GM06990 (cell line): Measurements from ENCODE around the gene MVP.

ENCODE experiments used
- DNase-seq: peaks from one replicate; pipeline ENCODE4 v3.0.0-alpha.2; 2011; ENCODE audit not compliant: insufficient read length; ENCODE audit errors: extremely low read depth
- H3K27me3 ChIP-seq: replicated peaks from 2 replicates; pipeline ENCODE4 v1.6.0; 2011; ENCODE audit warnings: low read length; ENCODE audit not compliant: control insufficient read depth, insufficient read depth
- H3K36me3 ChIP-seq: 2 replicates; pipeline ENCODE4 v1.5.1; 2011; ENCODE audit warnings: low read length; ENCODE audit not compliant: control insufficient read depth, insufficient read depth
- H3K4me3 ChIP-seq: replicated peaks from 2 replicates; pipeline ENCODE4 v1.5.1; 2011; ENCODE audit warnings: low read depth, mild to moderate bottlenecking, control low read depth, low read length
- TF ChIP-seq, protein P1 (sequence below): IDR thresholded peaks from 2 replicates; pipeline ENCODE4 v1.5.1; 2011; ENCODE audit warnings: low read length, control low read depth, mild to moderate bottlenecking, inconsistent platforms; ENCODE audit not compliant: insufficient read depth, poor library complexity, severe bottlenecking

The MVP gene

DNA sequence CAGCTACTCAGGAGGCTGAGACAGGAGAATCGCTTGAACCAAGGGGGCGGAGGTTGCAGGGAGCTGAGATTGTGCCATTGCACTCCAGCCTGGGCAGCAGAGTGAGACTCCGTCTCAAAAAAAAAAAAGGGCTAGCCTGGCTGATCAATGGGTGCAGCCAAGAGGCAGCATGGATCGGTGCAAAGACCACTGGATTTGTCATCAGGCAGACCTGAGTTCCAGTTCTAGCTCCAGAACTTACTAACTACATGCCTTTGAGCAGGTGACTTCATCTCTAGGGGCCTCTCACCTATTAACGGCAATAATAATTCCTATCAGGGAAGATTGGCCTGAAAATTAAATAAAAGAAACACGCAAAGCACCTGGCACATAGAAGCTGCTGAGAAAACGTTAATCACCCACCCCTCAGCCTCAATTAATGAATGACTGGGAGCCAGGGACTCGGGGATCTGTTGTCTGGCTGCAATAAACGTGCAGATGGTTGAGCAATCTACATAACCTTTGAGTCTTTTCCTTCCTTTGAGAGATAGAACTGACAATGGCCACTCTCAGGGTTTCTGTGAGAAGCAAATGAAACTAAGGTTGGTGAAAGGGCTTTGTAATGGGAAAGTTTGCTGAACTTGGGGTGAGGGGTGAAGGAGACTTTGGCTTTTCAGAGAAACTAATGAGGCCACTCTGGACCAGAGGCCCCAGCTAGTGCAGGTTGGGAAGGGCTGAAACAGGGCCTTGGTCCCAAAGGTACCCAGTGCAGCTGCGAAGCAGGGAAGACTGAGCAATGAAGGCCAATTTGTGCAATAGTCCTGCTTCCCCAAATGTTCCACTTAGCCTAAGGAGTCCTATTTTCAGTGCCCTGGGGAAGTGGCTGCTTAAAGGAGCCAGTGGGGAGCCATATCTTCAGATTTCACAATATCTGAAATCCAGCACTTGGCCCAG, 71.5 kb downstream of the MVP start:
- Histone ChIP-seq H3K4me3 (no peak overlapping the region), H3K36me3 (no peaks in the 10 kb centered on the region), H3K27me3 (peaks cover 1% of the 10 kb centered on the region; the same call in 1 of the 2 replicates)
- TF ChIP-seq, protein P1, sequence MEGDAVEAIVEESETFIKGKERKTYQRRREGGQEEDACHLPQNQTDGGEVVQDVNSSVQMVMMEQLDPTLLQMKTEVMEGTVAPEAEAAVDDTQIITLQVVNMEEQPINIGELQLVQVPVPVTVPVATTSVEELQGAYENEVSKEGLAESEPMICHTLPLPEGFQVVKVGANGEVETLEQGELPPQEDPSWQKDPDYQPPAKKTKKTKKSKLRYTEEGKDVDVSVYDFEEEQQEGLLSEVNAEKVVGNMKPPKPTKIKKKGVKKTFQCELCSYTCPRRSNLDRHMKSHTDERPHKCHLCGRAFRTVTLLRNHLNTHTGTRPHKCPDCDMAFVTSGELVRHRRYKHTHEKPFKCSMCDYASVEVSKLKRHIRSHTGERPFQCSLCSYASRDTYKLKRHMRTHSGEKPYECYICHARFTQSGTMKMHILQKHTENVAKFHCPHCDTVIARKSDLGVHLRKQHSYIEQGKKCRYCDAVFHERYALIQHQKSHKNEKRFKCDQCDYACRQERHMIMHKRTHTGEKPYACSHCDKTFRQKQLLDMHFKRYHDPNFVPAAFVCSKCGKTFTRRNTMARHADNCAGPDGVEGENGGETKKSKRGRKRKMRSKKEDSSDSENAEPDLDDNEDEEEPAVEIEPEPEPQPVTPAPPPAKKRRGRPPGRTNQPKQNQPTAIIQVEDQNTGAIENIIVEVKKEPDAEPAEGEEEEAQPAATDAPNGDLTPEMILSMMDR = no peak
- DNase-seq = no peak

DNA sequence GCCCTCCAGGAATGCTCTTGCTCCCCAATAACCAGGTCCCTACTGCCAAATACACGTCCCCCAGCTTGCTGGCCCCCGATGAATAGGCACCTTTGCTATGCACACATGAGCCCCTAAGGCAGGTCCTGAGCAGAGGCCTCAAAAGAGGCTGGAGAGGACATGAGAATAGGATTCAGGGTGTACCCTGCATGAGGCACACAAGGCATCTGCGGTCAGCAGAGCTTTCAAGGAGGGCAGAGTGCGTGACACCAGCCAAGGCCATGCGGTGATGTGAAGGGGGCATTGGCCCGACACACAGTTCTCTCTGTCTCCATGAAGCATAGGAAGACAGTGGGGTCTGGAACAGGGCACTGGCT, 72.2 kb downstream of the MVP start:
- Histone ChIP-seq H3K4me3 (no peak overlapping the region), H3K27me3 (peaks cover 1% of the 10 kb centered on the region; the same call in 1 of the 2 replicates), H3K36me3 (no peaks in the 10 kb centered on the region)
- TF ChIP-seq, protein P1 = no peak
- DNase-seq = no peak

DNA sequence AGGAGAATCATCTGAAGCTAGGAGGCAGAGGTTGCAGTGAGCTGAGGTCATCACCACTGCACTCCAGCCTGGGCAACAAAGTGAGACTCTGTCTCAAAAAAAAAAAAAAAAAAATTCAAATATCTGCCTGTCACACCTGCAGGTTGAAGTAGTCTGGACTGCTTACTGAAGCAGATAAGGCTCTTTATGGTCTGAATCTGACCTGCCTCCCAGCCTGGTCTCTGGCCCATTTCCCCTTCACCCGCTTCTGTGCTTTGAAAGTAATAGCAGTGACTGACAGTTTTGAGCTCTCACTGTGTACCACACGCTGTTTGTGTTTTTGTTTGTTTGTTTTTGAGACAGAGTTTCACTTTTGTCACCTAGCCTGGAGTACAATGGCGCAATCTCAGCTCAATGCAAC, 73.3 kb downstream of the MVP start:
- DNase-seq = no peak
- Histone ChIP-seq H3K4me3 (no peak overlapping the region), H3K27me3 (peaks cover 1% of the 10 kb centered on the region; the same call in 1 of the 2 replicates), H3K36me3 (no peaks in the 10 kb centered on the region)
- TF ChIP-seq, protein P1 = no peak

DNA sequence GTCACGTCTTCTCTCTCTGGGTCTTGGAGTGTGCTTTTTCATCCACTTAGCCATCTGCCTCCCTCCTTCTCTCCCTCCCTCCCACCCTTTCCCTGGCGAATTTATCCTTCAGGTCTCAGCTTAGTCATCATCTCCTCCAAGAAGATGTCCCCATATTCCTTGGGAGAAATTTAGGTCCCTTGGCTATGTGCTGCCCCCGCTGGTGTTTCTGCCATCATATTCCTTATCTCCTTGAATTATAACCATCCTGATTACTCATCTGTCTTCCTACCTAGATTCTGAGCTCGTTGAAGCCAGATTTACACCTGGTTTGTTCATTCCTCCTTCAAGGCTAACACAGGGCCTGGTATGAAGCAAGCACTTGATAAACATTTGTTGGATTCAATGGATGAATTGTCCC, 74.1 kb downstream of the MVP start:
- no peak overlapping the region for H3K4me3 ChIP-seq
- H3K36me3 ChIP-seq = no peaks in the 10 kb centered on the region
- TF ChIP-seq, protein P1 = no peak
- DNase-seq = no peak
- H3K27me3 ChIP-seq = peaks cover 1% of the 10 kb centered on the region

DNA sequence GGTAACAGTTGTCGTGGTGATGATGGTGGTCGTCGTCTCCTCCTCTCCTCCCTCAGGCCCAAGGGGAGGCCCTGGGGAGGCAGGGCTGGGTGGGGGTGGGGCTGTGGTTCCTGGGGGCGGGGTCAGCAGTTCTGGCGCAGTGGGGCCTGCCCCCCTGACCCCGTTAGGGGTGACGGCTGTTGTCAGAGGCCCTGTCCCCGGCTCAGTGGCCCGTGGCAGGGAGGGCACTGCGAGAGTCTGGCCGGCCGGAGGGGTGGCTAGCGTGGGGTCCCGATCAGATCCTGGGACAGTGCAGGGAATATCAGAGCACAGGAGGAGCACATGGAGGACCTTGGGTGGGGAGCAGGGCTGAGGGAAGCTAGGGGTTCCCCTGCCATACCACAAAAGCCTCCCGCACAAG, 76.6 kb downstream of the MVP start:
- TF ChIP-seq, protein P1 = no peak
- Histone ChIP-seq H3K4me3 (no peak overlapping the region), H3K27me3 (peaks cover 1% of the 10 kb centered on the region), H3K36me3 (no peaks in the 10 kb centered on the region)
- no peak for DNase-seq
